Measurements from ENCODE around the gene CCN5. TPM values are rescaled to one million over a fixed set of nuclear protein-coding genes. Genes with fewer than 3 reads are reported as not detected.
A peak's percentile ranks its signal among the peaks of the same experiment; 100 is the strongest.

Gene CCN5
- total and polyA plus RNA-seq, 2 of the 13 experiments (the other 11 are each of a cell fraction or from before 2014, with no cell fraction given) = 0.12 TPM; not detected in 1

DNA sequence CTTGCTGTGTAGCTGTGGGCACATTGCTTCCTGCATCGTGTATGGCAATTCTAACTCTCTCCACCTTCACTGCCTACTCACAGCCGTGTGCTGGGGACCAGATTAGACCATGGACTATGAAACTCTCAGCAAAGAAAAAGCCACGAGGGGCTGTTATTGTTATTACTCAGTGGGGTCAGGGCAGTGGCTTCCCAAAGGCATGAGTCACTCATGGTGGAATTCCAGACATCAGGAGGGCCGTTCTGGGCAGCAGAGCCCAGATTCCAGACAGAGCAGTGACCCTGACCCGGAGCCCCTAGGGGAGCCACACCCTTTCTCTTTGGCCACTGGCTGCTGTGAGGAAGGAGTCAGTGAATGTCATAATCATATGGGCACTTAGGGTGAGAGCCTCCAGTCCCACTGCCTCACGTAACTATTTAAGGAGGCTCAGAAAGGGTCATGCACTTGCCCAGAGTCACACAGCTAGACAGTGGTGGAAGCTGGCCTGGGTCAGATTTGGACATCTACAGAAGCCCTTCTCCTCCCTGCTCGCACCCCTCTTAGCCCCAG is 22.2 kb upstream of the CCN5 start (continued):
- TF ChIP-seq REXO4 (CRISPR knock-in tag; IDR thresholded peaks at IDR 0.05; ENCODE audit: borderline replicate concordance) (no peak), SMAD1 (CRISPR knock-in tag; IDR thresholded peaks at IDR 0.05; ENCODE audit: borderline replicate concordance, low read depth) (no peak), IRF2 (CRISPR knock-in tag; IDR thresholded peaks at IDR 0.05) (peak; percentile 73; the same call in 1 of the 2 replicates), MEIS2 (CRISPR knock-in tag; IDR thresholded peaks at IDR 0.05) (0 out of 2 replicates have a peak, but pooled peaks have one; percentile 32), ARNTL (CRISPR knock-in tag; IDR thresholded peaks at IDR 0.05) (no peak), ZNF724P (CRISPR knock-in tag; IDR thresholded peaks at IDR 0.05; ENCODE audit: borderline replicate concordance) (peak; percentile 68; the same call in 1 of the 2 replicates), CHD4 (IDR thresholded peaks at IDR 0.05; ENCODE audit: borderline replicate concordance, low read length) (no peak), MXD3 (CRISPR knock-in tag; IDR thresholded peaks at IDR 0.05) (peak; percentile 49; the same call in 1 of the 2 replicates), CREM (IDR thresholded peaks at IDR 0.05) (peak; percentile 47), CREM (CRISPR knock-in tag; IDR thresholded peaks at IDR 0.05) (no peak), GPN1 (CRISPR knock-in tag; IDR thresholded peaks at IDR 0.05; ENCODE audit: borderline replicate concordance) (no peak), LCORL (IDR thresholded peaks at IDR 0.05) (no peak), LCORL (CRISPR knock-in tag; IDR thresholded peaks at IDR 0.05) (peak; percentile 93)
- TF ChIP-seq, protein P1, sequence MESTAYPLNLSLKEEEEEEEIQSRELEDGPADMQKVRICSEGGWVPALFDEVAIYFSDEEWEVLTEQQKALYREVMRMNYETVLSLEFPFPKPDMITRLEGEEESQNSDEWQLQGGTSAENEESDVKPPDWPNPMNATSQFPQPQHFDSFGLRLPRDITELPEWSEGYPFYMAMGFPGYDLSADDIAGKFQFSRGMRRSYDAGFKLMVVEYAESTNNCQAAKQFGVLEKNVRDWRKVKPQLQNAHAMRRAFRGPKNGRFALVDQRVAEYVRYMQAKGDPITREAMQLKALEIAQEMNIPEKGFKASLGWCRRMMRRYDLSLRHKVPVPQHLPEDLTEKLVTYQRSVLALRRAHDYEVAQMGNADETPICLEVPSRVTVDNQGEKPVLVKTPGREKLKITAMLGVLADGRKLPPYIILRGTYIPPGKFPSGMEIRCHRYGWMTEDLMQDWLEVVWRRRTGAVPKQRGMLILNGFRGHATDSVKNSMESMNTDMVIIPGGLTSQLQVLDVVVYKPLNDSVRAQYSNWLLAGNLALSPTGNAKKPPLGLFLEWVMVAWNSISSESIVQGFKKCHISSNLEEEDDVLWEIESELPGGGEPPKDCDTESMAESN (CRISPR knock-in tag; conservative IDR thresholded peaks at IDR 0.05) = no peak
- TF ChIP-seq, protein P2, sequence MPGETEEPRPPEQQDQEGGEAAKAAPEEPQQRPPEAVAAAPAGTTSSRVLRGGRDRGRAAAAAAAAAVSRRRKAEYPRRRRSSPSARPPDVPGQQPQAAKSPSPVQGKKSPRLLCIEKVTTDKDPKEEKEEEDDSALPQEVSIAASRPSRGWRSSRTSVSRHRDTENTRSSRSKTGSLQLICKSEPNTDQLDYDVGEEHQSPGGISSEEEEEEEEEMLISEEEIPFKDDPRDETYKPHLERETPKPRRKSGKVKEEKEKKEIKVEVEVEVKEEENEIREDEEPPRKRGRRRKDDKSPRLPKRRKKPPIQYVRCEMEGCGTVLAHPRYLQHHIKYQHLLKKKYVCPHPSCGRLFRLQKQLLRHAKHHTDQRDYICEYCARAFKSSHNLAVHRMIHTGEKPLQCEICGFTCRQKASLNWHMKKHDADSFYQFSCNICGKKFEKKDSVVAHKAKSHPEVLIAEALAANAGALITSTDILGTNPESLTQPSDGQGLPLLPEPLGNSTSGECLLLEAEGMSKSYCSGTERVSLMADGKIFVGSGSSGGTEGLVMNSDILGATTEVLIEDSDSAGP (CRISPR knock-in tag; IDR thresholded peaks at IDR 0.05; ENCODE audit: borderline replicate concordance) = no peak
- TF ChIP-seq, protein P3, sequence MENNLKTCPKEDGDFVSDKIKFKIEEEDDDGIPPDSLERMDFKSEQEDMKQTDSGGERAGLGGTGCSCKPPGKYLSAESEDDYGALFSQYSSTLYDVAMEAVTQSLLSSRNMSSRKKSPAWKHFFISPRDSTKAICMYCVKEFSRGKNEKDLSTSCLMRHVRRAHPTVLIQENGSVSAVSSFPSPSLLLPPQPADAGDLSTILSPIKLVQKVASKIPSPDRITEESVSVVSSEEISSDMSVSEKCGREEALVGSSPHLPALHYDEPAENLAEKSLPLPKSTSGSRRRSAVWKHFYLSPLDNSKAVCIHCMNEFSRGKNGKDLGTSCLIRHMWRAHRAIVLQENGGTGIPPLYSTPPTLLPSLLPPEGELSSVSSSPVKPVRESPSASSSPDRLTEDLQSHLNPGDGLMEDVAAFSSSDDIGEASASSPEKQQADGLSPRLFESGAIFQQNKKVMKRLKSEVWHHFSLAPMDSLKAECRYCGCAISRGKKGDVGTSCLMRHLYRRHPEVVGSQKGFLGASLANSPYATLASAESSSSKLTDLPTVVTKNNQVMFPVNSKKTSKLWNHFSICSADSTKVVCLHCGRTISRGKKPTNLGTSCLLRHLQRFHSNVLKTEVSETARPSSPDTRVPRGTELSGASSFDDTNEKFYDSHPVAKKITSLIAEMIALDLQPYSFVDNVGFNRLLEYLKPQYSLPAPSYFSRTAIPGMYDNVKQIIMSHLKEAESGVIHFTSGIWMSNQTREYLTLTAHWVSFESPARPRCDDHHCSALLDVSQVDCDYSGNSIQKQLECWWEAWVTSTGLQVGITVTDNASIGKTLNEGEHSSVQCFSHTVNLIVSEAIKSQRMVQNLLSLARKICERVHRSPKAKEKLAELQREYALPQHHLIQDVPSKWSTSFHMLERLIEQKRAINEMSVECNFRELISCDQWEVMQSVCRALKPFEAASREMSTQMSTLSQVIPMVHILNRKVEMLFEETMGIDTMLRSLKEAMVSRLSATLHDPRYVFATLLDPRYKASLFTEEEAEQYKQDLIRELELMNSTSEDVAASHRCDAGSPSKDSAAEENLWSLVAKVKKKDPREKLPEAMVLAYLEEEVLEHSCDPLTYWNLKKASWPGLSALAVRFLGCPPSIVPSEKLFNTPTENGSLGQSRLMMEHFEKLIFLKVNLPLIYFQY (CRISPR knock-in tag; IDR thresholded peaks at IDR 0.05; ENCODE audit: borderline replicate concordance) = peak; percentile 70; the same call in 1 of the 2 replicates
- TF ChIP-seq, protein P4, sequence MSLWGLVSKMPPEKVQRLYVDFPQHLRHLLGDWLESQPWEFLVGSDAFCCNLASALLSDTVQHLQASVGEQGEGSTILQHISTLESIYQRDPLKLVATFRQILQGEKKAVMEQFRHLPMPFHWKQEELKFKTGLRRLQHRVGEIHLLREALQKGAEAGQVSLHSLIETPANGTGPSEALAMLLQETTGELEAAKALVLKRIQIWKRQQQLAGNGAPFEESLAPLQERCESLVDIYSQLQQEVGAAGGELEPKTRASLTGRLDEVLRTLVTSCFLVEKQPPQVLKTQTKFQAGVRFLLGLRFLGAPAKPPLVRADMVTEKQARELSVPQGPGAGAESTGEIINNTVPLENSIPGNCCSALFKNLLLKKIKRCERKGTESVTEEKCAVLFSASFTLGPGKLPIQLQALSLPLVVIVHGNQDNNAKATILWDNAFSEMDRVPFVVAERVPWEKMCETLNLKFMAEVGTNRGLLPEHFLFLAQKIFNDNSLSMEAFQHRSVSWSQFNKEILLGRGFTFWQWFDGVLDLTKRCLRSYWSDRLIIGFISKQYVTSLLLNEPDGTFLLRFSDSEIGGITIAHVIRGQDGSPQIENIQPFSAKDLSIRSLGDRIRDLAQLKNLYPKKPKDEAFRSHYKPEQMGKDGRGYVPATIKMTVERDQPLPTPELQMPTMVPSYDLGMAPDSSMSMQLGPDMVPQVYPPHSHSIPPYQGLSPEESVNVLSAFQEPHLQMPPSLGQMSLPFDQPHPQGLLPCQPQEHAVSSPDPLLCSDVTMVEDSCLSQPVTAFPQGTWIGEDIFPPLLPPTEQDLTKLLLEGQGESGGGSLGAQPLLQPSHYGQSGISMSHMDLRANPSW (CRISPR knock-in tag; IDR thresholded peaks at IDR 0.05; ENCODE audit: borderline replicate concordance) = no peak
